Activated T-helper 2 cell treated with anti-CD3 and anti-CD28 coated beads, Interferon-gamma antibody, Interleukin-2, Interleukin-4, amounts not matched to agents 10 μg/mL and 5 μg/mL and 100 μg/mL, durations not matched to agents 14 hours and 24 hours and 36 hours (primary cell): ENCODE results near the gene TUFM. TPM values are rescaled to one million over a fixed set of nuclear protein-coding genes. Genes with fewer than 3 reads are reported as not detected.

Experiments used
- total RNA-seq: library from RNA; stranded (reverse); gene quantifications from 2 replicates; pipeline ENCODE4 v1.2.3, GENCODE V29; 2022

The TUFM gene
- total RNA-seq, 1 donor from 2014 or later, result 202 TPM

Other genes starting within 250 kb of the TUFM start
- gene SULT1A2, start 249.3 kb downstream of the TUFM start, total RNA-seq, result 0.32 and 0.39 TPM in 2 replicates
- gene SULT1A1, start 236.3 kb downstream of the TUFM start, total RNA-seq, result 9.8 and 9.9 TPM in 2 replicates
- gene NPIPB8, start 208.3 kb downstream of the TUFM start, total RNA-seq, result 1.5 and 2.1 TPM in 2 replicates
- gene EIF3C, start 134.9 kb downstream of the TUFM start, total RNA-seq, result 1,010 and 1,059 TPM in 2 replicates
- 3.1 and 4.0 TPM in 2 replicates for gene NPIPB9, start 94.6 kb downstream of the TUFM start, total RNA-seq
- gene ATXN2L, start 23.3 kb downstream of the TUFM start, total RNA-seq, result 304 and 307 TPM in 2 replicates
- 46.0 and 57.5 TPM in 2 replicates for gene SH2B1, start 17.5 kb upstream of the TUFM start, total RNA-seq
- 1.8 and 3.1 TPM in 2 replicates for gene ATP2A1, start 32.1 kb upstream of the TUFM start, total RNA-seq
- gene RABEP2, start 78.9 kb upstream of the TUFM start, total RNA-seq, result 20.6 and 24.2 TPM in 2 replicates
- 0.18 and 0.23 TPM in 2 replicates for gene CD19, start 85.6 kb upstream of the TUFM start, total RNA-seq
- gene NFATC2IP, start 104.6 kb upstream of the TUFM start, total RNA-seq, result 98.3 and 106 TPM in 2 replicates
- 22.0 and 25.8 TPM in 2 replicates for gene SPNS1, start 128.4 kb upstream of the TUFM start, total RNA-seq
- 273 and 294 TPM in 2 replicates for gene LAT, start 138.7 kb upstream of the TUFM start, total RNA-seq